Breast epithelium (tissue), 4 donors: ENCODE results near the gene TANGO6. TPM values are rescaled to one million over a fixed set of nuclear protein-coding genes. Genes with fewer than 3 reads are reported as not detected.
"Not testable (repeated sequence)": the region's sequence is repeated elsewhere in the genome, so short reads cannot be mapped to it uniquely, and the experiment has no call there.

Experiments
- DNase-seq, 2 donors: peaks; one replicate each; pipeline ENCODE4 v3.0.0-alpha.2; 2019; ENCODE audit warnings: low spot score in 2 of 2
- H3K27ac ChIP-seq, 2 donors: fragments of 200-600 bp; sonication (generic) in 1 of 2; one replicate each; pipeline ENCODE4 v1.5.1; 2016 to 2019; ENCODE audit warnings: mild to moderate bottlenecking in 1 of 2
- H3K27me3 ChIP-seq, 2 donors: fragments of 200-600 bp; sonication (generic) in 1 of 2; one replicate each; pipeline versions ENCODE4 v1.5.1 to v1.6.0; 2017 to 2019; ENCODE audit warnings: control low read depth in 1 of 2, mild to moderate bottlenecking in 1 of 2
- H3K36me3 ChIP-seq: fragments of 200-600 bp; one replicate; pipeline ENCODE4 v1.5.1; 2019
- H3K4me1 ChIP-seq, 2 donors: fragments of 200-600 bp; sonication (generic); one replicate each; pipeline ENCODE4 v1.5.1; 2016 to 2019; ENCODE audit warnings: control low read depth in 1 of 2
- H3K4me3 ChIP-seq, 3 donors: fragments of 200-600 bp; sonication (generic); 1 replicate in 2 of 3; 2 replicates in 1 of 3; pipeline ENCODE4 v1.5.1; 2016 to 2019; ENCODE audit warnings: mild to moderate bottlenecking in 3 of 3, moderate library complexity in 2 of 3
- H3K9me3 ChIP-seq, 2 donors: fragments of 200-600 bp; sonication (generic) in 1 of 2; one replicate each; pipeline ENCODE4 v1.5.1; 2016 to 2019; ENCODE audit warnings: control low read depth in 1 of 2
- CTCF ChIP-seq, 3 donors: fragments of 450-650 bp; IDR thresholded peaks; one replicate each; pipeline ENCODE4 v1.5.1; 2016 to 2017; ENCODE audit warnings: antibody characterized with exemption in 3 of 3, mild to moderate bottlenecking in 3 of 3, moderate library complexity in 3 of 3
- POLR2A ChIP-seq: fragments of 450-650 bp; IDR thresholded peaks from one replicate; pipeline ENCODE4 v1.6.1; 2016; ENCODE audit warnings: antibody characterized with exemption, mild to moderate bottlenecking, moderate library complexity
- POLR2AphosphoS5 ChIP-seq, 3 donors: sonication (generic); formaldehyde crosslinking; IDR thresholded peaks; one replicate each; pipeline ENCODE4 v1.6.1; 2017; ENCODE audit warnings: antibody characterized with exemption in 3 of 3
- intact Hi-C: fragments of 100-400 bp; cut with DNase I; formaldehyde crosslinking; loops from one replicate; pipeline ENCODE4 v1.15.1; 2023; ENCODE audit warnings: low total_unique reads
- total RNA-seq, 3 donors: library from RNA; depleted of rRNA; stranded (reverse); fragments of >200 nt; gene quantifications; one replicate each; pipeline ENCODE4 v1.1.0, GENCODE V29; 2016

The TANGO6 gene
- total RNA-seq, 3 donors from 2014 or later: 13.4 to 26.1 (median 24.6) TPM

GRCh38 chr16:69055980-69056379, 212.6 kb downstream of the TANGO6 start:
- DNase-seq: no peak
- no peaks in the 10 kb centered on the region for H3K36me3 ChIP-seq
- no peaks in the 10 kb centered on the region for H3K9me3 ChIP-seq
- no peak for TF ChIP-seq POLR2A
- no peak for TF ChIP-seq CTCF (IDR thresholded peaks at IDR 0.05)
- no peak for TF ChIP-seq POLR2AphosphoS5 (IDR thresholded peaks at IDR 0.05)
- H3K27me3 ChIP-seq: no peaks in the 10 kb centered on the region
- no peak overlapping the region for H3K4me3 ChIP-seq
- no peaks in the 10 kb centered on the region for H3K4me1 ChIP-seq
- intact Hi-C loops: no loop called here
- no peak overlapping the region for H3K27ac ChIP-seq

GRCh38 chr16:69056421-69056820, 213.1 kb downstream of the TANGO6 start:
- intact Hi-C loops: no loop called here
- no peak for DNase-seq

GRCh38 chr16:69057400-69058378, 214.4 kb downstream of the TANGO6 start:
- intact Hi-C loops: no loop called here
- TF ChIP-seq POLR2A (no peak), POLR2AphosphoS5 (IDR thresholded peaks at IDR 0.05) (no peak), CTCF (IDR thresholded peaks at IDR 0.05) (no peak)

More at GRCh38 chr16:69056421-69056820, 213.1 kb downstream of the TANGO6 start:
- no peak for TF ChIP-seq POLR2AphosphoS5 (IDR thresholded peaks at IDR 0.05)
- TF ChIP-seq CTCF (IDR thresholded peaks at IDR 0.05): no peak
- TF ChIP-seq POLR2A: no peak
- H3K27ac ChIP-seq: no peak overlapping the region
- no peaks in the 10 kb centered on the region for H3K27me3 ChIP-seq
- no peaks in the 10 kb centered on the region for H3K4me1 ChIP-seq
- no peaks in the 10 kb centered on the region for H3K9me3 ChIP-seq
- H3K36me3 ChIP-seq: no peaks in the 10 kb centered on the region
- H3K4me3 ChIP-seq: no peak overlapping the region

GRCh38 chr16:69063491-69063890, 220.2 kb downstream of the TANGO6 start:
- intact Hi-C loops, H3K27me3 ChIP-seq, H3K36me3 ChIP-seq, H3K27ac ChIP-seq, H3K9me3 ChIP-seq, DNase-seq, H3K4me1 ChIP-seq, H3K4me3 ChIP-seq: not testable (repeated sequence)

More at GRCh38 chr16:69057400-69058378, 214.4 kb downstream of the TANGO6 start:
- no peaks in the 10 kb centered on the region for H3K9me3 ChIP-seq
- DNase-seq: peak in 1 of 2 donors; percentile 37
- no peaks in the 10 kb centered on the region for H3K4me1 ChIP-seq
- H3K27ac ChIP-seq: peak overlapping the region; percentile 54 to 74
- H3K36me3 ChIP-seq: no peaks in the 10 kb centered on the region
- H3K4me3 ChIP-seq: no peak overlapping the region
- H3K27me3 ChIP-seq: no peaks in the 10 kb centered on the region

GRCh38 chr16:69064124-69064763, 220.9 kb downstream of the TANGO6 start:
- Histone ChIP-seq H3K27ac (no peak overlapping the region), H3K36me3 (no peaks in the 10 kb centered on the region), H3K9me3 (no peaks in the 10 kb centered on the region), H3K4me3 (no peak overlapping the region), H3K4me1 (no peaks in the 10 kb centered on the region), H3K27me3 (no peaks in the 10 kb centered on the region)
- DNase-seq: no peak
- intact Hi-C loops: no loop called here
- TF ChIP-seq POLR2A (no peak), CTCF (IDR thresholded peaks at IDR 0.05) (no peak), POLR2AphosphoS5 (IDR thresholded peaks at IDR 0.05) (no peak)
